ENCODE measurements around the gene GPR161.

GPR161 gene

GRCh38 chr1:168146626-168147025 is 9.9 kb upstream of the GPR161 start:
- DNase-seq (ENCODE audit: low spot score) = no peak

- no peak for DNase-seq (ENCODE audit: low spot score)
Observed at GRCh38 chr1:168146160-168146539, 9.4 kb upstream of the GPR161 start.

DNA sequence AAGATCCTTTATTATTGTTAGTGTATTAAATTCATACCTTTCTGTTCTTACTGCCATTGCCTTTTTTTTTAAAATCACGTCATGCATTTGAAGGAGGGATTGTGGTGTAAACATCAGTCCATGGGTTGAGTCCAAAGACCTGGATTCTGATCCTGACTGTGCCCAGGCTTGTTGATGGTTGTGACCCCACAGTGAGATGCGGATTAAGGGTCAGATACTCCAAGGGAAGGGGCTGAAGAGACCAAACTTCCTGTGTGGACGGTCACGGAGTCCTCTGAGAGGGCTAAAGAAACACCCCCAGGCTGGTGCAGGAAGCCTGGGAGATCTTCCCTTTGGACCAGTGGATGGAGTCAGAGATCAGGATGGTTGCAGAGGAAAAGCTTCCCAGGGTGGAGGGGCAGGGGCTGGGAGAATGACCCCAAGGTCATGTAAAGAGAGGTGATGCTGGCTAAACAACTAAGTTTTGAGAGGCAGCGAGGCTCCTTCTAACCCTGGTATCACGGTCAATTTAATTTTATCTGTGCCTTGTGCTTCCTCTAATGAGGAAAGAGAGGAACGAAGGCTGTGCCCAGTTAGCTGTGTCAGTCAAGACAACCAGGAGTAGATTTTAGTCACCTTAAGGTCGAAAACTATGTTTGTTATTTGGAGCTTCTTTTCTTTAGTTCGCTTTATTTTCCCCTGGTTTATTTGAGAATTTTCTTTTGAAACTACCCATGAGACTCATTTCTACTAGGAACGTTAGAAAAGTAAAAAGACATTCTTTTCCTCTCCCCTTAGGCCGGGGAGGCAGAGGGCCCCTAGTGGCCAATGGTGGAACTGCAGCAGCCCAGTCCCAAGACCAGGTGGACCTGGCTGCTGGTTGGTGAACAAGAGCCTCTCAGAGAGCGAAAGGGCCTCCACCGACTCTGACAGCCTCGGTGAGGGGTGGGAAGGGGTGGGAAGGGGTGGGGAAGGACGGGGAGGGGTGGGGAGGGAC is 8.7 kb upstream of the GPR161 start:
- peak; percentile 82 for DNase-seq (ENCODE audit: low spot score)

- no peak for DNase-seq (ENCODE audit: low spot score)
Observed at GRCh38 chr1:168141871-168142385, 5.2 kb upstream of the GPR161 start.

- DNase-seq (ENCODE audit: low spot score) = no peak
Observed at GRCh38 chr1:168139070-168139469, 2.3 kb upstream of the GPR161 start.

DNA sequence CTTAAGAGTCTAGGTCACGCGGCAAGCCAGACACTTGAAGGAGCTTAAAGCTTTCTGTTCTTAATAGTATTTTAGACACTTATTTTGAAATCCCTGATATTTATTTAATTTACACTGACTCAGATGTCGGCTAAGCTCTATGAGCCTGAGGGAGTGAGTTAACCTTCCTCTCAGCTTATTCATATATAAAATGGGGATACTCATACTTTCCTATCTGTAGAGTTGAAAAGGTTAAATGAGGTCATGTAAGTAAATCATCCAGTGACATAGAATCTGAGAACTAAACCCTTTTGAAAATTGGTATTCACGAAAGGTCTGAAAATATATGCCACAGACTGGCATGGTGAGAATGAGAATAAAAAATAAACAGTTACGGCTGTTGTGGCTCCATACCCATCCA is 1.4 kb upstream of the GPR161 start:
- DNase-seq (ENCODE audit: low spot score) = no peak

DNA sequence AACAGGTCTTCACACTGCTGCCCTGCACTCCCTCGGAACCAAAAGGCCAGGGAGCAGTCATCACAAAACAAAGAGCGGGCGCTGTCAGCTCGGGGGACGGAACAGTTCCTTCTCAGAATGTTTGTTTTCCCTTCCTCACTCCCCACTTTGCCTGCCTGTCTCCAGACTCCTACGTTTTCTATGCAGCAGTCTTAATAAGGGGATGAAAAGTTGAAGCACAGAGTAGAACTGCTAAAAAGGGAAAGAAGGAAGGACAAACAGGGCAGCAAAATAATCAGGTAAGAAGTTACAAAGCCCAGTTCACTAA is 738 bp upstream of the GPR161 start:
- DNase-seq (ENCODE audit: low spot score) = peak; percentile 24

DNA sequence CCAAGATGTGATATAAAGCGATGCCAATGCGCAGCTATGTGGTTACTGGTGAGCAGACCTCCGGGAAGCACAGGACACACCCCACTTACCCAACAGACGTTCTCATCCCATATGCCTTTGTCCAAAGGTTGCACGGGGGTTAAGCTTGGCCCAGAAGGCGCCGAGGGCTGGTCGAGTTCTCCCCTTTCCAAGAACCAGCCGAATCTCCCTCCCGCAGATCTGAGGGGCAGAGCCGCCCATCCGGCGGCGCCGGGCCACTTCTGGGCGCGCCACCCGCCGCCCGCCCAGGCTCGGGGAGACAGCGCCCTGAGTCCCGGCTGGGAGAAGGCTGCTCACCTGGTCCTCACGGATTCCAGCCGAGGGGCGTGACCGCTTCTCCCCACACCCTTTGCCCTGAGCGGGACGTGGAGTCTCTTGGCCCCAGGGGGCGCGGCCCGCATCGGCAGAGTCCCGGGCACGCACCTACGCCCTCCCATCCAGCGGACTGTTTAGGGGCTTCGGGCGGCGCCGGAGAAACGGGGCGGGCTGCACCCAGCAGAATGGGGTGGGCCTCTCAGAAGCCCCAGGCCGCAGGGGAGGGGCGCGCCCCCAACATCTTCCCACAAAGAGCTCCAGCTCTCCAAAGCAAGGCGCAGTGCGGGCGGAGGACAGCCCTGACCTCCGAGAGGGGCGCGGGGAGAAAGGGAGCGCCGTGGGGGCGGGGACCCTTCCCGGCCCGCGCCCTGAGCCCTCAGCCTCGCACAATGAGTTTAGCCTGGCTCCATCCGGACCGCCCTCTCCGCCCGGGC is 615 bp downstream of the GPR161 start:
- DNase-seq (ENCODE audit: low spot score) = no peak

- DNase-seq (ENCODE audit: low spot score) = no peak
Observed at GRCh38 chr1:168135116-168135920, 1.4 kb downstream of the GPR161 start.

DNA sequence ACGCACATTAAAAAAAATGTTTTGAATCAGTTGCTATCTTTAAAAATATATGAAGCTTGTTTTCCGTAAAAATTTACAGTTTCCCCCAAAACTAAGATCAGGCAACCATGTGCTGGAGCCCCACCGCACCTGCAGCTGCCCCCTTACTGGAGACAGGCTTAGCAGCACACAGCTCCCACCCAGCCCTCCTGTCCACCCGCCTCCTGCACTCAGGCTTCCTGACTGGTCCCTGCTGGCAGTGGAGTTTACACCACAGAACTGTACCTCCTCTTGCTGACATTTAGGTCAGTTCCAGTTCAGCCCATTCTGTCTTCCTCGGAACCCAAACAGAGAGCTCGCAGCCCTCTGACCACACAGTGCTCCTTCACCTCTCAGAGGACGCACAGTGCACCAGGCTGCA is 2.1 kb downstream of the GPR161 start:
- no peak for DNase-seq (ENCODE audit: low spot score)

- DNase-seq (ENCODE audit: low spot score) = no peak
Observed at GRCh38 chr1:168134132-168134531, 2.6 kb downstream of the GPR161 start.

DNA sequence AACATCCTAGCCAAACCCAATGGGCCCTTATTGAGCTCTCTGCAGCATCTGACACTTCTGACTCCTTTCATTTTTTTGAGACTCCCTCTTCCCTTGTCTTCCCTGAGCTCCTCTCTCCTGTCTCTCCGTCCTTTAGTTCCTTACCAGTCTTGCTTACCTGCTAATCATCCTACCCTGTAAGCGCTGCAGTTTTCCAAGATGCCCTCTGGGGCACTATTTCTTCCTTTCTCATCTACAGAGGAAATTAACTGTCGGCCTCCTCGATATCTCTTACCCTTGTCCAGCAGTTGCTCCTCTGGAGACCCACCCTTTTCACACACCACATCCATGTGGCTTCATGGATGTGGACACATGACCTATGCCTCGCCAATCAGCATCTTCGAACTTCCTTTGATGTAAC is 6.8 kb downstream of the GPR161 start:
- DNase-seq (ENCODE audit: low spot score) = no peak

- no peak for DNase-seq (ENCODE audit: low spot score)
Observed at GRCh38 chr1:168127503-168127902, 9.2 kb downstream of the GPR161 start.

GRCh38 chr1:168125051-168125450 is 11.7 kb downstream of the GPR161 start:
- no peak for DNase-seq (ENCODE audit: low spot score)

DNA sequence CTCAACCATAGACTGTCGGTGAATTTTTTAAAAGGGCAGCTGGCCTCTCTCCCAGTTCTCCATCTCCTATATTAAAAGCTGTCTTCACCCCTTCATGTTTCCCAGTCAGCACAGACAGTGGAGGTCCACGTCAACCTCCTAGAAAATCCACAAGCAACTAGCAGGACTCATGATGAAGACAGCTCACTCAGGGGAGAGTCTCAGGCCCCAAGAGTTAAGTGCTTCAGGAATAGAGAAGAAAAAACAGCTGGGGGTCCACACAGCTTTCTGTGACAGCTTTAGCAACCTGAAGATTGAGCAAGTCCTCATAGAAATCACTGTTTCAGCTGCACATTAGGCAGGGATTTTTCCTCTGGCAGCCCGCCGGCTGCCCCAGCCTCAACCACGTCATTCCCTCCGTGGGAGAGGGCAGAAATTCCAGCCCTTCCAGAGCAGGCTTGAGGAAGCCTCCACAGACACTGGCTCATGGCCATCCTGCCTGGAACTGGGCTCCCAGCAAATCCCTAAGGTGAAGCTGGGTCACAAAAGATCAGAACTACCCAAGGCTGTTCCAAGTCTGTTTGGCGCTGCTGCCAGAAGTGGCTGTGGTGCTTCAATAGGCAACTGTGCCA is 15.2 kb downstream of the GPR161 start:
- DNase-seq (ENCODE audit: low spot score) = peak; percentile 22

DNA sequence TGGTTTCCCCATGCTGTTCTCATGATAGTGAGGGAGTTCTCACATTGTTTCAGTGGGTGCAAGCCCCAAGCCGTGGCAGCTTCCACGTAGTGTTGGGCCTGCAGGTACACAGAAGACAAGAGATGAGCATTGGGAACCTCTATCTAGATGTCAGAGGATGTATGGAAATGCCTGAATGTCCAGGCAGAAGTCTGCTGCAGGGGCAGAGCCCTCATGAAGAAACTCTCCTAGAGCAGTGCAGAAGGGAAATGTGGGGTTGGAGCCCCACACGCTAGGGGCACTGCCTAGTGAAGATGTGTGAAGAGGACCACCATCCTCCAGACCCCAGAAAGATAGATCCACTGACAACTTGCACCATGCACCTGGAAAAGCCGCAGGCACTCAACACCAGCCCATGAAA is 17.0 kb downstream of the GPR161 start:
- no peak for DNase-seq (ENCODE audit: low spot score)

- no peak for DNase-seq (ENCODE audit: low spot score)
Observed at GRCh38 chr1:168116327-168116799, 20.4 kb downstream of the GPR161 start.

- DNase-seq (ENCODE audit: low spot score) = no peak
Observed at GRCh38 chr1:168114845-168115244, 21.9 kb downstream of the GPR161 start.

GRCh38 chr1:168112673-168113305 is 23.9 kb downstream of the GPR161 start:
- DNase-seq (ENCODE audit: low spot score) = no peak

GRCh38 chr1:168110896-168111545 is 25.7 kb downstream of the GPR161 start:
- DNase-seq (ENCODE audit: low spot score) = no peak

- no peak for DNase-seq (ENCODE audit: low spot score)
Observed at GRCh38 chr1:168106274-168106673, 30.5 kb downstream of the GPR161 start.

Data from Ammon's horn (tissue), 1 donor.